CD1c-positive myeloid dendritic cell (primary cell): ENCODE measurements around the gene INTS11.
A peak's percentile ranks its signal among the peaks of the same experiment; 100 is the strongest.

Experiments
- DNase-seq: peaks from one replicate; pipeline ENCODE4 v3.0.0-alpha.2; 2016; ENCODE audit errors: extremely low spot score

Gene INTS11

GRCh38 chr1:1285102-1285571 lies 39.3 kb downstream of the INTS11 start:
- DNase-seq, result no peak

GRCh38 chr1:1284221-1285101 lies 40.0 kb downstream of the INTS11 start:
- no peak for DNase-seq

- DNase-seq, result no peak
Observed at GRCh38 chr1:1283821-1284220, 40.6 kb downstream of the INTS11 start.

- DNase-seq, result peak; percentile 18
Observed at GRCh38 chr1:1282998-1283397, 41.5 kb downstream of the INTS11 start.

- peak; percentile 27 for DNase-seq
Observed at GRCh38 chr1:1281533-1282321, 42.7 kb downstream of the INTS11 start.

- DNase-seq, result no peak
Observed at GRCh38 chr1:1280782-1281481, 43.5 kb downstream of the INTS11 start.

- DNase-seq, result no peak
Observed at GRCh38 chr1:1279028-1279427, 45.4 kb downstream of the INTS11 start.

GRCh38 chr1:1278620-1279019 lies 45.8 kb downstream of the INTS11 start:
- DNase-seq, result no peak

GRCh38 chr1:1275836-1276235 lies 48.6 kb downstream of the INTS11 start:
- no peak for DNase-seq

GRCh38 chr1:1274931-1275431 lies 49.5 kb downstream of the INTS11 start:
- no peak for DNase-seq

GRCh38 chr1:1274299-1274930 lies 50.0 kb downstream of the INTS11 start:
- DNase-seq, result no peak

GRCh38 chr1:1273512-1274298 lies 50.8 kb downstream of the INTS11 start, which contains the start of gene UBE2J2:
Gene UBE2J2 (minus strand): TSS chr1:1273854. CDS start chr1:1267992, 5,862 bp downstream.
- DNase-seq, result peak; percentile 93

GRCh38 chr1:1273209-1273511 lies 51.3 kb downstream of the INTS11 start:
- DNase-seq, result peak; percentile 12

GRCh38 chr1:1272341-1273208 lies 51.9 kb downstream of the INTS11 start:
- DNase-seq, result no peak

GRCh38 chr1:1270813-1271212 lies 53.6 kb downstream of the INTS11 start:
- no peak for DNase-seq

- no peak for DNase-seq
Observed at GRCh38 chr1:1268284-1268682, 56.2 kb downstream of the INTS11 start.

GRCh38 chr1:1267488-1268283 lies 56.8 kb downstream of the INTS11 start:
- DNase-seq, result no peak

- DNase-seq, result no peak
Observed at GRCh38 chr1:1264868-1265272, 59.6 kb downstream of the INTS11 start.

GRCh38 chr1:1264026-1264425 lies 60.4 kb downstream of the INTS11 start:
- DNase-seq, result no peak
